Pons (tissue), 1 donor: ENCODE measurements around the gene KLHDC9.
"Not testable (repeated sequence)": the region's sequence is repeated elsewhere in the genome, so short reads cannot be mapped to it uniquely, and the experiment has no call there.

ENCODE experiments used
- DNase-seq: peaks from one replicate; pipeline ENCODE4 v3.0.0-alpha.2; 2016; ENCODE audit warnings: low spot score

KLHDC9 gene

DNA sequence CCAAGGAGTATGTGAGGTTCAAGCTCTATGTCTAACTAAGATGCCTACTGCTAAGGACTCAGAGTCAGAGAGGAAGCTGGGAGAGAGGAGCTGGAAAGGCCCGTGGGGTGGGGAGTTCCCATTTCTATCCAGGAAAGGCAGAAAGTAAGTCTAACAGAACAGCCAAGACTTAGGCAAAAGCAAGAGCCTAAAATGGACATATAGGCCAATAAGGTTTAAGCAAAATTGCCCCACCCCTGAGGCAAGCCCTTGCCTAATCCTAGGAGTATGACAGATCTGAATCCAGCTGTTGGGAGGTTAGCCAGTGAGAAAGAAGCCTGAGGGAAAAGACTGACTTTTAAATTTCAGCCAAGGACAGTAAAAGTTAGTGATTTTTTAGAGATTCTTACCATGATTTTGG, 1.6 kb upstream of the KLHDC9 start:
- no peak for DNase-seq

GRCh38 chr1:161099090-161099802, 1.1 kb downstream of the KLHDC9 start:
- DNase-seq, result no peak

DNA sequence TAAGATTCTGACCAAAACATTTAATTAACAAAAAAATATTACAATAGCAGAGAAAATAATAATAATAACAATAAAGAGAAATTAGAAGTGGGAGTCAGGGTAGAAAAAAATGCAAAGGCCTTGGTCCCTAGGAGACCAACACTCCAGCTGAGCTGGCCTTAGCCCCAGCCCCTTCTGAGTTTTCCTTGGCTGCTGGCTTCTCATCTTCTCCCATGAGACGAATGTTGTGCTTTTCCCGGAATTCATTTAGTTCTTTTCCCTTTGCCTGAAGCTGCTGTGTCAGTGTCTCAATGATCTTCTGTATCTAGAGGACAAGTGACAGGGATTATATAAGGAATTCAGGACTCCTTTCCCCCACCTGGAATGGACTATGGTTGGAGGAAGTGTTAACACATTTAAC, 2.4 kb downstream of the KLHDC9 start:
- no peak for DNase-seq

GRCh38 chr1:161106431-161106830, 8.3 kb downstream of the KLHDC9 start:
- DNase-seq, result no peak

- no peak for DNase-seq
These were observed 13.0 kb downstream of the KLHDC9 start for GRCh38 chr1:161111117-161111516.

DNA sequence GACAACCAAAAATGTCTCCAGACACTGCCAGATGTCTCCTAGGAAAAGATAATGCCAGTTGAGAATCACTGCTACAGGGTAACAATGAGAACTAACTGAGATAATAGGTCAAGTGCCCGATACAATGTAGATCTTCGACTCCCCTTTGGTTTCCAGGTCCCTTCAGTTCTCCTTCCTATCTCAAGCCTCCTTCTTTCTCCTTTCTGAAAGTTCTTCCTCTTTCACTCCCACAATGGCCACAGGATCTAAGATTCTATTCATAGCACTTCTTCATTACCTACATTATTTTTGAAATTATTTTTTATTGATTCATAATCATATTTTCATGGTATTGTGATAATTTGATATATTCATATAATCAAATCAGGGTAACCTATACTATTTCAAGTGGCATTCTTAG, 13.4 kb downstream of the KLHDC9 start:
- no peak for DNase-seq

GRCh38 chr1:161113915-161114314, 15.8 kb downstream of the KLHDC9 start:
- DNase-seq, result no peak

DNA sequence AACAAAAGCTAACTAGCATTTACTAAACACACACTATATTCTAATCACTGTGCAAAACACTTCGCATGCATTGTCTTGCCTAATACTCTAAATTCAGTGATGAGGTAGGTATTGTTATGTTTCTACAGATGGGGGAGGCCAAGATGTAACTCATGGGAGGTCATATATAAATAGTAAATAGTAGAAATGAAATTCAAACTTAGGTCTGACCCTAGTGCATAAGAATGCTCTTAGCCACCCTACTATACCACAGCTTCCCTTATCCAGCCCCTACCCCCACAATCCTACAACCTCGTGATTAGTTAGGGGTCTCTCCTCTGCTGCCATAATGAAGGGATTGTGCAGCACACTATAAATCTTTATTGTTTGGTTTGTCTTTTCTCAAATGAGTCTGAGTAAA, 16.4 kb downstream of the KLHDC9 start:
- peak; percentile 52 for DNase-seq

DNA sequence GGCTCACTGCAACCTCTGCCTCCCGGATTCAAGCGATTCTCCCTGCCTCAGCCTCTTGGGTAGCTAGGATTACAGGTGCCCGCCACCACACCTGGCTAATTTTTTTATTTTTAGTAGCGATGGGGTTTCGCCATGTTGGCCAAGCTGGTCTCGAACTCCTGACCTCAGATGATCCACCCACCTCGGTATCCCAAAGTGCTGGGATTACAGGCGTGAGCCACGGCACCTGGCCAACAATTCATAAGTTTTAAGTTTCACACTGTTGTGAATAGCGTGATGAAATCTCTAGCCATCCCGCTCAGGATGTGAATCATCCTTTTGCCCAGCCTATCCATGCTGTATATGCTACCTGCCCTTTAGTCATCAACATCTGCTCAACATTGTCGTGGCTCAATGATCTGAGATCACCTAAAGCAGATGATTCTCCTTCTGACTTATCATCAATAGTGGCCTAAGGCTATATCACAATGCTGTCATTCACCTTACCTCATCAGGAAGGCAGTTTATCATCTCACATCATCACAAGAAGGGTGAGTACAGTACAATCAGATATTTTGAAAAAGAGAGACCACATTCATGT, 17.1 kb downstream of the KLHDC9 start:
- DNase-seq, result no peak

DNA sequence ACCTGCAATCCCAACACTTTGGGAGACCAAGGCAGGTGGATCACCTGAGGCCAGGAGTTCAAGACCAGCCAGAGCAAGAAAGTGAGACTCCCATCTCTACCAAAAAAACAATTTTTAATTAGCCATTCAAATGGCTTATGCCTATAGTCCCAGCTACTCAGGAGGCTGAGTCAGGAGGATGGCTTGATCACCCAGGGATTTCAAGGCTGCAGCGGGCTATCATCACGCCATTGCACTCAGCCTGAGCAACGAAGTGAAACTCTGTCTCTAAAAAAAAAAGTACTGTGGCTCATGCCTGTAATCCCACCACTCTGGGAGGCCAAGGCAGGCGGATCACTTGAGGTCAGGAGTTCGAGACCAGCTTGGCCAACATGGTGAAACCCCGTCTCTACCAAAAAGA, 17.8 kb downstream of the KLHDC9 start:
- DNase-seq, result not testable (repeated sequence)

DNA sequence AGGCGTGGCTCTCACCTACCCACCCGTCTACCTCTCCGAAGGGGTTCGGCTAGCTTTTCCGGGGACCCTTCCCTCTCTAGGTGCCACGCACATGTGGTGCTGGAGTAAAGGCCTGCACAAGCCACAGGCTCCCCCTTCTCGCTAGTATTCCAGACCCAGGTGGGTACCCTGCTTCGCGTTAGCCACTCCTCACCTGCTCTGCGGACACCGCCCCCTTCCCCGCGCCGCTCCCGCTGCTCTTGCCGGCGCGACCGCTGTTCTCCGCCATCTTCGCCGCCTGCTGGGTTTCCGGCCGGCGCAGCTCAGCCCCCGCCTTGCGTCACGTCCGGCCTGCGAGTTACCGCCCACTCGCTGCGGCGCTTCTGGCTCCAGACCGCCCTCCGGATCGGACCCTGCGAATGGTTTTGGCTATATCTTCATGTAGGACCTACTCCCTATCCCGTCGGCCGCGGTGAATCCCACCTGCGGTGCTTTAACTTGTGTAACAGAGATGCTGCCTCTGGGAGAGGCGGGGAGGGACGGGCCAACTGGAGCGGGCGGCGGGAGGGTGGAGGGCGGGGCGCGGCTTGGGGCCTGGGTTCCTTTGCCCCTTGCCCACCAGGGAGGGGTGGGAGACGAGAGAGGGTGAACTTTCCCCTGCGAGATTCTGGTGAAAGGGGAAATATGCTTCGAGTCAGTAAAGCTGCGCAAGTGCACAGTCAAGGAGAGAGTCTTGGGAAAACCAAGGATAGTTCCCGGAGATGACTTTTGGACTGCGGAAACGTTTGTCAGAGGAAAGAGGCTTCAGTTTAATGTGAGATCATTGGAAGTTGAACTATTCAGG, 19.8 kb downstream of the KLHDC9 start, which contains the start of the genes NIT1 and PFDN2:
Gene NIT1, plus strand, starts transcription at position 347 of the 823 bp plus-strand sequence. Its CDS starts 72 bp downstream, at position 419.
Gene PFDN2, minus strand, starts transcription at position 279 of the 823 bp plus-strand sequence. Its CDS starts 11 bp downstream, at position 268.
- peak; percentile 66 for DNase-seq

DNA sequence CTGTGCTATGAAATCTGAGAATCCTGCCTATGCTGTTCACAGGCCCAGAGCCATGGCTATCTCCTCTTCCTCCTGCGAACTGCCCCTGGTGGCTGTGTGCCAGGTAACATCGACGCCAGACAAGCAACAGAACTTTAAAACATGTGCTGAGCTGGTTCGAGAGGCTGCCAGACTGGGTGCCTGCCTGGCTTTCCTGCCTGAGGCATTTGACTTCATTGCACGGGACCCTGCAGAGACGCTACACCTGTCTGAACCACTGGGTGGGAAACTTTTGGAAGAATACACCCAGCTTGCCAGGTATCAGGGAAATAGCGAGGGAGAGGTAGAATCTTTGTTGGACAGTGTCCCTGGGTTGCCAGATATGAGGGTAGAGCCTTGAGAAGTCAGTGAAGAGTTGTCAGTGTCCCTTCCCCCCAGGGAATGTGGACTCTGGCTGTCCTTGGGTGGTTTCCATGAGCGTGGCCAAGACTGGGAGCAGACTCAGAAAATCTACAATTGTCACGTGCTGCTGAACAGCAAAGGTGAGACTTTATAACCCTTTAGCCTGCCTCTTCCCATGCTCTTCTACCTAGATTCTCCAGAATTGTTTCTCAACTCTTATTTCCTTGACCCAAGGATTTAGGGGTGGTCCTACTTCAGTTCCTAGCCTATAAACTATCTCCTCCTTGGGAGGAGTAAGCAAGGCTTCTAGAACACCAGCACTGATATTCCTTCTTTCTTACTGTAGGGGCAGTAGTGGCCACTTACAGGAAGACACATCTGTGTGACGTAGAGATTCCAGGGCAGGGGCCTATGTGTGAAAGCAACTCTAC, 21.1 kb downstream of the KLHDC9 start:
- DNase-seq, result peak; percentile 39

DNA sequence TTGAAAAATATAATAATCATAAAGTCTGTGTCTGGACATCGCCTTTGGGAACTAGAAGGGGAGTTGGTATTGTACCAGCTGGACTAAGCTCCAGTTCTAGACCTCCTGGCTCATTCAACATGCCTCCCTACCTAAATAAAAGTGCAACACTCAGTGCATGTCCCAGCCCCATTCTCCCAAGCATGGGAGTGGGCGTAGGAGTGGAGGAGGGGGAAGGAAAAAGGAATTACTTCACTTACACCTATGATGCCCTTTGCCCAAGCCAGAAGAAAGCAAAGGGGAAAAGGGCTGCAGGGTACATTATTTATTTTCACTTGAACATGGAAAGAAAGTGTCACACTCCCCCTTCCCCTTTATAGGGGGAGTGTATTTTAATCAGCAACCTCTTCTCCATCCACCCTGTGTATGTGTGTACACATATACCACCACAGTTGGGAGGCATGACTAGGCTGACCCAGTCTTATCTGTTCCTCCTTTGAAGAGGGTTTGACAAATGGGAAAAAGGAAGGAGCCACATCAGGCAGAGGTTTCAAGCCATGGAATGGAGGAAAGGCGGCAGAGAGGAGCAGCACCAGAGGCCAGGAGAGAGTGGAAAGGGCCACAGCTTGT, 23.0 kb downstream of the KLHDC9 start:
- DNase-seq, result no peak

GRCh38 chr1:161121834-161122233, 23.7 kb downstream of the KLHDC9 start:
- peak; percentile 61 for DNase-seq

DNA sequence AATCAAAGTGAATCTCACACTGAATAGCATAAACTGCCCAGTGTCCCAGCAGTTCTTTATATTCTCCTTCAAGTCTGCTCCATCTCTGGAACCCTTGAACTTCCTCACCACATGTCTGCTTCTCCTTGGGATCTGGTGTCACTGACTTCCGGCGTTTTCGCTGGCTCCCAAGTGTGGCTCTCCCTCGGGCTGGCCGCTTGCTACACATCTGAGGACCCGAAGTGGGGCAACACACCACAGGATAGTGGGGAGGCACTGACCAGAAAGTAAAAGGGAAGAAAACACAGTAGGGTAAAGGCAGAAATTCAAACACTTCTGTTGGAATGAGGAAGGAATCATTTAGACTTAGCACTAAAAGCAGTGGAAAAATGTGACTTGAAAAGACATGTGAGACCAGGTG, 24.8 kb downstream of the KLHDC9 start:
- no peak for DNase-seq

GRCh38 chr1:161127649-161128048, 29.5 kb downstream of the KLHDC9 start:
- DNase-seq, result no peak

DNA sequence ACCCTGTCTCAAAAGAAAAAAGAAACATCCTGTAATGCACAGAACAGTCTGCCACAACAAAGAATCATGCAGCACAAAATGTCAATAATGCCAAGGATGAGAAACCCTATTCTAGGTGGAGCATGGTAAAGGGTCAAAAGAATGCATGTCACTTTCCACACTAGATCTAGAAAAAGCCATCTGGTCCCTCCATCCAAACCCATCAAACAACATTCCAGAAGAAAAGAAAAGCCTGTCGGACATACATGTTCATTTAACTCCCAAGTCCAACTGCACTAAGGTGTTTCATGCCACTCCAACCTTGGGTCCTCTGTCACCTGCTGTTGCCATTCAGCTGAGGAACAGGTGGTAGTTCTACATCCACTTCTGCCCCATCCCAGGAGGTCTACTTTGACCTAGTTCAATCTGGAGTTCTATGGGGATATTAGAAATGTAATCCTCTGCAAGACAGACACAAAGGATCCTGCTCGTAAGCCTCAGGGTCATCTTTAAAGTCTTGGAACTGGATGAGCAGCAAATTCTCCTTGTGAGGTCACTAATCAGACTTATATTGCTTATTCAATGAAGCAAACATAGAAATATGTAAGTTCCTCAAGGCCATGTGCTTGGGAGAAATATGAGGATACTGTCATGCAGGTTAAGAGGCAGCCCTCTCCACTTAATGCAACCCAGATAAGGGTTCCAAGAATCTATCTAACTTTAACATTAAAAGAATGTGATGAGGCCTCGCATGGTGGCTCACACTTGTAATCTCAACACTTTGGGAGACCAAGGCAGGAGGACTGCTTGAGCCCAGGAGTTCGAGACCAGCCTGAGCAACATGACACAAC, 30.6 kb downstream of the KLHDC9 start:
- no peak for DNase-seq

- no peak for DNase-seq
These were observed 32.1 kb downstream of the KLHDC9 start for GRCh38 chr1:161130266-161130665.

DNA sequence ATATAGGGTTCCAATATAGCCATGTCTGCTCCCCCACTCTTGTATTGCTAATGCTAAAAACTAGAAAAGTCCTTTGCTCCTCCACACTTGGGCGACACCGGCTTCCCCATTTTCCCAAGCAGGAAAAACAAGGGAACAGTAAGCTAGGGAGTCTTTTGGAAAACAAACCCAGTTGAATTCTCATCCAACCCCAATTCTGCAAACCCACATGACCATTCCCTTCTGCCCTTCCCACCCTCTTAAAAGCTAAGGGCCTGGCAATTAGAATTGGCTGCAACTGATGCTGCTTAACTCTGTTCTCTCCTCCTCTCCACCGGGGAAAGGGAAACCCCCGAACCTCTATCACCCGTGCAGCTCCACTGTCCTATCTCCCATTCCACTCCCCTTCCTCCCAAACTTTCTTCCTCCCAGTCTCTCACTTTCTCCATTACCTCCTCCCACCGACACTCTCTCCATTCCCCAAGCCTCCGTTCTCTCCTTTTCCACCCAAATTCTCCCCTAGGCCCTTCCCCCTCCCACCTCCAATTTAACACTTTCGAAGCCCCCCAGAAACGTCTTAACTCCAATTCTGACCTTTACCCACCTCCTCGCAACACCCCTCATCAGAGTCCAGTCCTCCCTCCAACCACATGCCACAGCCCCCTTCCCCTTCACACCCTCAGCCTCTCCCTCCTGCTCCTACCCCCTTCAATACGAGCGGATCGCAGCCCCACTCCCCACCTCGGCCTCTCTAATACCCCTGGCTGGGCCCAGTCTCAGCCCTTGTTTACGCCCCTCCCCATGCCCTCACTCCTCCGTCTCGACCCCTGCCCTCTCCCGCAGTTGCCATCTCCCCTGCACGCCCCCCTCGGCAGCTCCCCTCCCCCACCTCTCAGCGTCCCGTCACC, 33.6 kb downstream of the KLHDC9 start:
- DNase-seq, result peak; percentile 47
